OCI-LY7 (cell line): ENCODE measurements around the gene ZBTB22.

ENCODE experiments used
- CTCF ChIP-seq: fragments of 200-600 bp; sonication (generic); conservative IDR thresholded peaks from 2 replicates; pipeline ENCODE4 v1.5.1; 2014; ENCODE audit warnings: mild to moderate bottlenecking, antibody characterized with exemption, low read length, moderate library complexity, mixed read lengths
- EZH2phosphoT487 ChIP-seq: fragments of 200-600 bp; sonication (generic); IDR thresholded peaks from 2 replicates; pipeline ENCODE4 v1.6.1; 2018; ENCODE audit warnings: low read depth, borderline replicate concordance, mild to moderate bottlenecking, mixed run types, antibody characterized with exemption, low read length, moderate library complexity, mixed read lengths

GRCh38 chr6:33323623-33323948 lies 6.0 kb upstream of the ZBTB22 start:
- TF ChIP-seq CTCF (no peak), EZH2phosphoT487 (no peak)
